ENCODE measurements around the gene NFAM1. TPM values are rescaled to one million over a fixed set of nuclear protein-coding genes. Genes with fewer than 3 reads are reported as not detected.

The NFAM1 gene
- total RNA-seq, 1 donor from 2014 or later, result 0.07 TPM

DNA sequence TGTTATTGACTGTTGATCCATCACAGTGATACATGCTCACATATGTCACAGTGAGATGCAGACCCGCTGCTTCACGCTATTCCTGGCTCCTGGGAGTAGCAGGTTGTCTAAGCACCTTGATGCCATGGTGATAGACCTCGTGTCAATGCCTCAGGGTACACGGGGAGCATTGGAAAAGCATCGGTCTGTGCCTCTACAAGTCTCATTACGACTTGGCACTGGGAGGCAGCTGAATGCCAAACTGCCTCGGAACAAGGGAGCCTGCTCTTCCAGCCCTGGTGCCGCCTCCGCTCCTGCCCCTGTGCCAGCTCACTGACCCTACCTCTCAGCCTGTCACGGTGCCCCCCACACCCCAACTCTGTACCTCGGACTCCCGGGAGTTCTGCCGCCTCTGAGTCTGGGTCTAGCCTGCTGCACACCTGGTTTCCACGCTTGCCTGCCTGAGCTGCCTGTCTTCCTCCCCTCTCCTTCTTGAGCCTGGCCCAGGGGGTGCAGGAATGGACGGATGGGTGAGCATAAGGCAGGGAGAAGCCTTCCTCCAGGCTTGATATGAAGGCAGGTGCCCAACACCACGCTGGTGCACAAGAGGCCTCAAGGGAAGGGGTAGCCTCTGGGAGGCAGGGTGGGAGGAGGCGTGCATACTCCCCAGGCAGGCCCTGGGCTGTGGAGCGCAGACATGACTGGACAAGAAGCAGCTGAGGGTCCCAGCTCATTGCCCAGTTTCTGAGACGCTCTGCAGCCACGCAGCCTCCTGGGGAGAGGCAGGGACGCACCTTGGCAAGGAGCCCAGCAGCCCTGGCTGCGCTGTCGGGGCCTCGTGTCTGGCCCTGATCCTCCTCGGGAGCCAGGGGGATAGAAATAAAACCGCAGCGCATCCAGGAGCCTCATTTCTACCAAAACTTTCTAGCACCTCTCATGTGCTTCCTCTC, 1.8 kb upstream of the NFAM1 start:
- H3K36me3 Mint-ChIP-seq (ENCODE audit: low read depth), result no peaks in the 10 kb centered on the region
- intact Hi-C loops (cut with micrococcal nuclease), result no loop called here
- peaks cover 22% of the 10 kb centered on the region for H3K27me3 Mint-ChIP-seq
- H3K9me3 Mint-ChIP-seq, result no peaks in the 10 kb centered on the region
- DNase-seq, result no peak
- no peak overlapping the region for H3K4me3 Mint-ChIP-seq
- H3K27ac Mint-ChIP-seq, result no peak overlapping the region
- peaks cover 16% of the 10 kb centered on the region for H3K4me1 Mint-ChIP-seq

DNA sequence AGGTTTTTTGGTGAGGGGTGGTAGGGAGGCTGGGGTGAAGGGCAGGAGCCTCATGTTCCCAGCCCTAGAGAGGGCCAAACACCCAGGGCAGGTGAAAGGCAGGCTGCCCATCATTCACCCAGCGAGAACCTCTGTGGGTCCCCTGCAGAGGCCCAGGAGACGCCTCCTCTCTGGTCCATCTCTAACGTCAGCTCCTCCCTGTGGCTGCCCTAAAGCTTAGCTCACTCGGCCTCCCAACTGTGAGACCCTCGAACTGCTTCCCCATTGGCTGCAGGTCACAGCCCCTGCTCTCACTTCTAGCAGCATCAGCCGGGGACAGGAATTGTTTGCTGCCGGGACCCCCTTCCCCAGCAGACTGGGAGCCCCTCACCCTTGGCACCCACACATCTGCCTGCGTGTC, 615 bp upstream of the NFAM1 start:
- Mint-ChIP-seq H3K27me3 (peaks cover 22% of the 10 kb centered on the region), H3K4me3 (no peak overlapping the region), H3K36me3 (ENCODE audit: low read depth) (no peaks in the 10 kb centered on the region), H3K4me1 (peaks cover 10% of the 10 kb centered on the region), H3K27ac (no peak overlapping the region), H3K9me3 (no peaks in the 10 kb centered on the region)
- DNase-seq, result no peak
- intact Hi-C loops (cut with micrococcal nuclease), result no loop called here

DNA sequence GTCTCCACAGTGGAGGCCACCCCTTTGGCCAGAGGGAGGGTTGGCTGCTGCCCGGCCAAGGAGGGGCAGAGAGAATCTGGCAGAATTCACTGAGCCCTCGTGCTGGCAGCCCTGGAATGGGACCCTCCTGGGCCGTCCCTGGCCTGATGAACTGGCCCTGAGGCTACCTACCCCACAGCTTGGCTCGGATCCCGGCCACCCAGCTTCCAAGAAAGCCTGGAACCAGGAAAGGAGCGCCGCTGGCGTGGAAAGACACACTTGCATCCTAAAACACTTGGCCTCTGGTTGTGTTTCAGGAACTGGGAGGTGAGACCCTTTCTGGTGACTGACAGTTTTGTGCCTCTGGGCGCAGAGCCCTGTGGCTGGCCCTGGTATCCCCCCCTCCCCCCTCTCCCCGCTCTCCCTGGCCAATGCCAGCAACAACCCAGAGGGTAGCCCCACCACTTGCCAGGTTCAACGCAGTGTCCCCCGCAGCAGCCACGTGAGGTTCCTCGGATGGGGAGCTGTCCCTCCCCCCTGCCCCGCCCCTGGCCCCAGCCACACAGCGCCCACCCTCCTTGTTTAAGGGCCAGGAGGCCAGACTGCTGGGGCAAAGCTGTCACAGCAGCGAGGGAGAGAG, 693 bp downstream of the NFAM1 start:
- no peak for DNase-seq
- H3K27me3 Mint-ChIP-seq, result peaks cover 25% of the 10 kb centered on the region
- H3K27ac Mint-ChIP-seq, result no peak overlapping the region
- intact Hi-C loops (cut with micrococcal nuclease), result no loop called here
- H3K9me3 Mint-ChIP-seq, result no peaks in the 10 kb centered on the region
- no peak overlapping the region for H3K4me3 Mint-ChIP-seq
- no peaks in the 10 kb centered on the region for H3K4me1 Mint-ChIP-seq
- H3K36me3 Mint-ChIP-seq (ENCODE audit: low read depth), result no peaks in the 10 kb centered on the region

DNA sequence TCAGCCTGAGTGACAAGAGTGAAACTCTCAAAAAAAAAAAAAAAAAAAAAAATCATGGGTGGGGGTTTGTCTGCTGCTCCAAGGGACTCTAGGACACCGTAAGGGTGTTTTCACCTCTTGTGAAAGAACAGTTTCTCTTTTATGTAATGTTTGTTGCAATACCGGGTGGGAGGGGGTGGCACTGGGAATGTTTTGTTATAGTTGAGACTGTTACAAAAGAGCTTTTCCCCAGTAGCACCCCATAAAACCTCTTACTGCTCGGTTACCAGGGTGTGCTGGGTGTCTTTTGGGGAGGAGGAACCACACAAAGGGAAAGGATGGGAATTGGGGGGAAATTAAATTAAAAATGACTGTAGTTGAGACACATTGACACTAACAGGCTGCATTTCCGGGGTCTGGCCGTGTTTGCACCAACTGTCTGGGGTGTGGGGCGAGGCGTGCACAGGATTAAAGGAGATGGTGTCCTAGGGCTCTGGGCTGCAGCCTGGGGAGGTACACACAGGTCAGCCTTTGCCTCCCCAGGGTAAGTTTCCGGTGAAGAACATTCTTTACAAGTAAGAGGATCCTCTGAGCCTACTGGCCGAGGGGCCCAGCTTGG, 1.6 kb downstream of the NFAM1 start:
- no peak overlapping the region for H3K4me3 Mint-ChIP-seq
- no peaks in the 10 kb centered on the region for H3K36me3 Mint-ChIP-seq (ENCODE audit: low read depth)
- no peaks in the 10 kb centered on the region for H3K9me3 Mint-ChIP-seq
- peaks cover 25% of the 10 kb centered on the region for H3K27me3 Mint-ChIP-seq
- no peaks in the 10 kb centered on the region for H3K4me1 Mint-ChIP-seq
- intact Hi-C loops (cut with micrococcal nuclease), result no loop called here
- no peak overlapping the region for H3K27ac Mint-ChIP-seq
- DNase-seq, result no peak

DNA sequence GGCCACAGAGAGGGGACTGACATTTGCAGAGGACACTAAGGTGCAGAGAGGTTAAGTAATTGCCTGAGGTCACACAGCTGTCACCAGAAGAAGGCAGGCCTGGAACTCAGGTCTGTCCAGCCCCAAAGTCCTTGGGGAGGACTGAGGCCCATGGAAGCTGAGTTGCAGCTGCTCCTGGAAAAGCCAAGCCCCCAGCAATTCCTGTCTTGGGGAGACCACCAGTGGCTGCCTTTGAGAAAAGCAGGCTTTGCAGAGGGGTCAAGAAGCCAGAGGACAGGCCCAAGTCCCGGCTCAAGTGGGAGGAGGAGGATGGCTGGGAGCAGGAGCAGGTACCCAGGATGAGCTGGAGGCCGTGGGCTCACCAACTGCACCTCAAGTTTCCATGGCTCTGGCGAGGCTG, 3.4 kb downstream of the NFAM1 start:
- no peak for DNase-seq
- Mint-ChIP-seq H3K27me3 (peaks cover 23% of the 10 kb centered on the region), H3K4me3 (no peak overlapping the region), H3K36me3 (ENCODE audit: low read depth) (no peaks in the 10 kb centered on the region), H3K4me1 (no peaks in the 10 kb centered on the region), H3K27ac (no peak overlapping the region), H3K9me3 (no peaks in the 10 kb centered on the region)
- intact Hi-C loops (cut with micrococcal nuclease), result no loop called here

DNA sequence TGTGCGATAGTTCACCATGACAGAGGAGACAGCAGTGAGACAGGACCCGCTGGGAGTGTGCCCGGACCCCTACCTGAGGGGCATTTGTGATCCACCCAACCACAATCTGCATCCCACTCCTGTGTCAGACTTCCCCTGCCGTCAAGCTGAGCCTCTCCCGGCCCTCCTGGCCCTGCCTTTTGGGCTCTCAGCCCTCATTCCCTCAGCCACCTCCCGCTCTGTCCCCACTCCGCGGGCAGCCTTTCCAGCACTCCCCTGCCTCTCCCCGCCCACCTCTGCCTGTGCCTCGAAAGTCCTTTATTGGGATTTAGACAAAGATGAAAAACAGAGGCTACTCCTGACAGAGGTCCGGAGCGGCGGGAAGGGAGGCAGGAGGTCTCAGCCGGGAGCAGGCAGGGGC, 4.2 kb downstream of the NFAM1 start:
- DNase-seq, result no peak
- intact Hi-C loops (cut with micrococcal nuclease), result no loop called here
- H3K9me3 Mint-ChIP-seq, result no peaks in the 10 kb centered on the region
- no peak overlapping the region for H3K4me3 Mint-ChIP-seq
- no peak overlapping the region for H3K27ac Mint-ChIP-seq
- peaks cover 19% of the 10 kb centered on the region for H3K27me3 Mint-ChIP-seq
- H3K36me3 Mint-ChIP-seq (ENCODE audit: low read depth), result no peaks in the 10 kb centered on the region
- H3K4me1 Mint-ChIP-seq, result no peaks in the 10 kb centered on the region

DNA sequence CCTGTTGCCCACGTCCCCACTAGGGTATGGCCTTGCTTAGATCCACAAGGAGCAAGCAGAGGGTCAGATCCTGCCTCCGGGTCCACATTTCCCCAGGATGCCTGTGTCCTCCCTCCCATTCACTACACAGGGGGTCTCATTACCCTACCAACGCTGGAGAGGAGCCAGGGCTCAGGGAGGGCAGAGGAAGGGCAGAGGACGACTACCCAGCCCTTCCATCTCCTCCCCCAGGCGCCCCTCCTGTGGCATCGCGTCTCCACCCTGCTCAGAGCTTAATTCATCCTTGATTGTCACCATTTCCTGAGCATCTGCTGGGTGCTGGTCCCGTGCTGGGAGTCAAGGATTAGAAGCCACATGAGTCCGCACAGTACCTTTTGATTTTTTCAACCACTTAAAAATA, 5.0 kb downstream of the NFAM1 start:
- Mint-ChIP-seq H3K9me3 (no peaks in the 10 kb centered on the region), H3K4me3 (no peak overlapping the region), H3K27ac (no peak overlapping the region), H3K4me1 (no peaks in the 10 kb centered on the region), H3K36me3 (ENCODE audit: low read depth) (no peaks in the 10 kb centered on the region), H3K27me3 (peaks cover 16% of the 10 kb centered on the region)
- intact Hi-C loops (cut with micrococcal nuclease), result no loop called here
- DNase-seq, result no peak

DNA sequence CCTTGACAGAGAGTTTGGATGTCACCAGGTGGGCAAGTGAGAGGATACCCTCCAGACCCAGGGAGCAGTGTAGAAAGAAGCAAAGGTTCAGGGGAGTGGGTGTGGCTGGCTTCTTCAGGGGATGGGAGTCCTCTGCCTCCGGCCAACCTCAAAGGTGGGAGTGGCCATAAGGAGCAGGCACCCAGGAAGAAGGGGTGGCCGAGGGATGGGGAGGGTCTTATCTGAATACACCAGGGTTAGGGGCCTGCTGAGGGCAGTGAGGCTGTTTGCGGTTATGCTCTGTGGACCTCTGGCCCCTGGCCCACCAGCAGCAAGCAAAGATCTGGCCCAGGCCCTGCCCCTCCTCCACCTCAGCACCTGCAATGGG, 6.2 kb downstream of the NFAM1 start:
- Mint-ChIP-seq H3K27me3 (peaks cover 12% of the 10 kb centered on the region), H3K4me3 (no peak overlapping the region), H3K9me3 (no peaks in the 10 kb centered on the region), H3K36me3 (ENCODE audit: low read depth) (no peaks in the 10 kb centered on the region), H3K4me1 (no peaks in the 10 kb centered on the region), H3K27ac (no peak overlapping the region)
- intact Hi-C loops (cut with micrococcal nuclease), result no loop called here
- DNase-seq, result no peak

DNA sequence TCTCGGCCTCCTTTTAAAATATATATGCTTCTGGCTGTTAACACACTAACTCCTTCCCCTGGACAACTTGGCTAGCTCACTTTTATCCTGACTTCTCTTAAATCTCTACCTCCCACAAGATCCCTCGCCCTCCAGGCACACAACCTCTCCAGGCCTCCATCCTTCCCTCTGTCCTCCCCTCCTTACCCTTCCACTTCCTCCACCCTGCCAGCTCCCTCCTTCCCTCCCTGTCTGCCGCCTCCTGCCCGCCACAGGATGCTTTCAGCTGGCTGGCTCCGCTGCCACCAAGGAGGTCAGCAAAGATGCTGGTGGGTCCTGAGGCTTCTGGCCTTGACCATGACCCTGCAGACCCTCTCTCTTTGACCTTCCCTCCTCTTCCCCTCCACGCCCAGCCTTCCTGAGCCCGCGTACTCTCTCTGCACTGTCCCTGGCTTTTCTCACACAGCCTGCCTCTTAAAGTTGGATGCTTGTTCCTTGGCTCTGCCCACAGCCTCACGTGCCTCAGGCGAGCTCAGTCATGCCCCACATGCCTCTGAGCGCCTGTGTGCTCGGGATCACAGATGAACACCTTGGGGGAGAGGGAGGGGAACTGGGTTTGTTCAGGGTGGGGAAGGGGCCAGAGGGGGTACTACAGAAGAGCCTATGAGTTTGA, 6.7 kb downstream of the NFAM1 start:
- H3K4me1 Mint-ChIP-seq, result no peaks in the 10 kb centered on the region
- peaks cover 7% of the 10 kb centered on the region for H3K27me3 Mint-ChIP-seq
- no peaks in the 10 kb centered on the region for H3K36me3 Mint-ChIP-seq (ENCODE audit: low read depth)
- no peak for DNase-seq
- intact Hi-C loops (cut with micrococcal nuclease), result no loop called here
- no peaks in the 10 kb centered on the region for H3K9me3 Mint-ChIP-seq
- no peak overlapping the region for H3K4me3 Mint-ChIP-seq
- H3K27ac Mint-ChIP-seq, result no peak overlapping the region

DNA sequence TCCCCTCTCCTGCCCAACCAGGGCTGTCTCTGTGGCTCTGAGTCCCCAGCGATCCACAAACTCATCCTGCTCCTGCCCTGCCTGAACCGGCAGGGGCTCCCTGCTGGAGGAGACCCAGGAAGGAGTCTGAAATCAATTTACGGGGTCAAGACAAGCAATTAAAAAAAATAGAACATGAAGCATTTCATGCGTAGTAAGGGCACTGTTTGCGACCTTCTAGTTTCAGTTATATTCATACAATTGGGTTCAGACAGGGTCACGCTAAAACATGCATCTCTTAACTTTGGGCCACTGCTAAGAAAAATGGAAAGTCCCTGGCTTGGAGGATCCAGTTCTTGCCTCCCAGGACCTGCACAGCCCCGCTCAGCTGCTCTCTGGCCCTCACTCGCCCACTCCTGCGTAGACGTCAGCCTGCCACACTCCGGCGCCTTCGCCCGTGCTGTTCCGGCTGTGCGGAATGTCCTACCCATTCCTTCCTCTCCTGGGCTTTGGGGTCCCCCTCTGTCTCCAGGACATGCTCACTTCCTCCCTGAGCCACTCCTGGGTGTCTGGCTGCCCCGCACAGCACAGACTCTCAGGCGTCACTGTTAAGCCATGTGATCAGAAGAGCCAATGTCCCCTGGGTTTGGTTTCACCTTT, 12.8 kb downstream of the NFAM1 start:
- DNase-seq, result no peak
- intact Hi-C loops (cut with micrococcal nuclease), result loop anchor here (5.0 kb wide), 1 partner anchor 92 kb away; no protein-coding TSS in a partner anchor
- H3K36me3 Mint-ChIP-seq (ENCODE audit: low read depth), result no peaks in the 10 kb centered on the region
- H3K27me3 Mint-ChIP-seq, result peaks cover 2% of the 10 kb centered on the region
- no peak overlapping the region for H3K4me3 Mint-ChIP-seq
- H3K9me3 Mint-ChIP-seq, result no peaks in the 10 kb centered on the region
- H3K27ac Mint-ChIP-seq, result no peak overlapping the region
- no peaks in the 10 kb centered on the region for H3K4me1 Mint-ChIP-seq

DNA sequence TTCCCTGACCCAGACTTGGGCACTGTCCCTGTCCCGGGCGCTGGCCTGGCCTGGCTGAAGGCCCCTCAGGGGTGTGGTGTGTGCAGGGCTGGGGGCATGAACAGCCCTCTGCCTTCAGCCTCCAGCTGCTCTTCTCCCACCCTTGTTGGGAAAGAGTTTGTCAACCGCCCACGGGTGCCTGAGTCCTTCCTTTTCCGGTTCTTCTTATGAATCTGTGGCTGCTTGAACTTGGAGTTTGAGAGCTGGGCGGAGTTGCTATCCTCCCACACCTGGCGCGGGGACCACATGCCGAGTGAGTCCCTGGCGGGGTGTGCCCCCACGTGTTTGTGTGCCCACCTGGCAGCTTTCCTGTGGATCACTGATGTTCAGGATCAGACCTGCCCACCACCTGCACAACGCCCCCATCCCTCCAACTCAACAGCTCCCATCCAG, 13.4 kb downstream of the NFAM1 start:
- Mint-ChIP-seq H3K36me3 (ENCODE audit: low read depth) (no peaks in the 10 kb centered on the region), H3K27ac (no peak overlapping the region), H3K27me3 (peaks cover 2% of the 10 kb centered on the region), H3K4me1 (no peaks in the 10 kb centered on the region), H3K4me3 (no peak overlapping the region), H3K9me3 (no peaks in the 10 kb centered on the region)
- intact Hi-C loops (cut with micrococcal nuclease), result loop anchor here (5.0 kb wide), 1 partner anchor 92 kb away; no protein-coding TSS in a partner anchor
- no peak for DNase-seq

DNA sequence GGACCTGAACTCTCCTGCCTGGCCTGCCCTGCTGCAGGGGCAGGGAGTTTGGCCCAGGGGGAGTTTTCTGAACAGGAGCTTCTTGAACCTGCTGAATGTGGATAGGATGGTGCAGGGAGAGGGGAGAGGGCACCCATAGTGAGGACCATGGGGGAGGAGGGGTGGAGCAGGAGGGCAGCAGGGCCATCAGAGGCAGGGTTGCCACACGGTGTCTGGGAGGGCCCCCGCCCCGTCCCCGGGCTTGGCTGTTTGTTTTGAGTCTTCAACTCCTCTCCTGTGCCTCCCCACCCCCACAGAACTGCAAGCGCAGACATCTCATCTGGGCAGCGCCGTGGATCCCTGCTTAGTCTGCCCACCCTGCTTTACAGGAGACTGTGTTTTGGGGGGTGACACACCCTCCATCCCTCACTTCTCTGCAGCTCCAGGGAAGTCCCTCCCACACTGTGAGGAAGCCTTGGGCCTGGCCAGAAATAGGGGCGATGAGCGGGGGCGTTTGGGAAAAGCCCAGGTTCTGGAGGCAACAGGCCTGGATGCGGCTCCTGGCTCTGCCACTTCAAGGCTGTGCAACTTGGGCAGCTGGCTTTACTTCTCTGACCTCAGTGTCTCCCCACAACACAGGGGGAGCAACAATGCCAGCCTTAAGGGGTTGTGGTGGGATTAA, 14.4 kb downstream of the NFAM1 start:
- H3K27me3 Mint-ChIP-seq, result peaks cover 2% of the 10 kb centered on the region
- H3K4me3 Mint-ChIP-seq, result no peak overlapping the region
- H3K36me3 Mint-ChIP-seq (ENCODE audit: low read depth), result no peaks in the 10 kb centered on the region
- H3K4me1 Mint-ChIP-seq, result no peaks in the 10 kb centered on the region
- intact Hi-C loops (cut with micrococcal nuclease), result loop anchor here (5.0 kb wide), 1 partner anchor 90 kb away; no protein-coding TSS in a partner anchor
- no peak for DNase-seq
- no peaks in the 10 kb centered on the region for H3K9me3 Mint-ChIP-seq
- H3K27ac Mint-ChIP-seq, result no peak overlapping the region

DNA sequence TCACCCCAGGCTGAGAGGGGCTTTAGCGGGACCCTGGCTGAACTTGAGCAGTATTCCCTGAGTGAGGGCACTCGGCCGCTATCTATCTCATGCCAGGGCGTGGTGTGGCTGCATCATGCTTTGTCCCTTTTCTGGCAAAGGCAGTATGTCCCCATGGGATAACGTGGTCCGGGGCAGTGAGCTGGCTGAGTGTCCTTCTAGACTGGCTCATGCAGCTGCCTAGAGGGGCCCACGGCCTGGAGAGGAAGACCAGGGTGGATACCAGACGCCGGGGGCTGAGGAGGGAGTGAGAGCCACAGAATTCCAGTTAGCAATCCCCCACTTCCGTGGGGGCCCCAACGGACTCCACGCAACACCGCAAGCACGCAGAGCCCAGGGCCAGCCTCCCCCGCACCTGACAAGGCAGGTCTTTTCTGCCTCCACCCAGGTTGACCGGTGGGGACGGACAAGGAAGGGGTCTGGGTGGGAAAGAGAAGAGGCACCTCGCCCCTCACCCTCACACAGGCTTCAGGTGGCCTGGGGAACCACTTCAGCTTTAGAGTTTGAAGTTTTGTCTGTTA, 15.5 kb downstream of the NFAM1 start:
- Mint-ChIP-seq H3K4me3 (no peak overlapping the region), H3K27ac (no peak overlapping the region), H3K9me3 (no peaks in the 10 kb centered on the region), H3K27me3 (peaks cover 2% of the 10 kb centered on the region), H3K4me1 (no peaks in the 10 kb centered on the region), H3K36me3 (ENCODE audit: low read depth) (no peaks in the 10 kb centered on the region)
- intact Hi-C loops (cut with micrococcal nuclease), result loop anchor here (5.0 kb wide), 1 partner anchor 89 kb away; no protein-coding TSS in a partner anchor
- no peak for DNase-seq

All from activated CD4-positive, alpha-beta T cell treated with anti-CD3 and anti-CD28 coated beads, Interleukin-2, amount 10 ng/mL, durations not matched to agents 24 days and 14 days (primary cell).